ENCODE data around the gene PATJ.

GRCh38 chr1:62185677-62186076, 443.4 kb downstream of the PATJ start:
- TF ChIP-seq CTCF (IDR thresholded peaks at IDR 0.05) = no peak
- TF ChIP-seq POLR2A (IDR thresholded peaks at IDR 0.05) = no peak
- TF ChIP-seq EP300 (IDR thresholded peaks at IDR 0.05) = no peak

All from tibial nerve (tissue), 4 donors.